WTC11 (cell line): ENCODE measurements around the gene MLPH. TPM values are rescaled to one million over a fixed set of nuclear protein-coding genes. Genes with fewer than 3 reads are reported as not detected.

Experiments
- ATAC-seq: fragments of 200-7000 bp; cut with Tn5 transposase; 2 replicates; pipeline ENCODE4 v1.10.0; 2021; ENCODE audit warnings: mild to moderate bottlenecking, moderate library complexity
- CTCF ChIA-PET: fragments of 300-600 bp; sonication (Branson Sonifier 250); formaldehyde crosslinking; loops from one replicate; lab custom pipeline; 2021; ENCODE audit warnings: antibody characterized with exemption; lab: Charles Lee
- POLR2A ChIA-PET: fragments of 350-600 bp; sonication (Branson Sonifier 250); formaldehyde crosslinking; loops from one replicate; lab custom pipeline; 2021; ENCODE audit warnings: antibody characterized with exemption; lab: Charles Lee
- DNase-seq: peaks from one replicate; pipeline ENCODE4 v3.0.0; 2021; ENCODE audit warnings: low spot score
- H3K27ac Mint-ChIP-seq: 2 replicates; pipeline ENCODE4 v1.8.0; 2021; ENCODE audit warnings: mixed read lengths
- H3K27me3 Mint-ChIP-seq: 2 replicates; pipeline ENCODE4 v1.8.0; 2021; ENCODE audit warnings: low read depth, mild to moderate bottlenecking, moderate library complexity, mixed read lengths
- H3K36me3 Mint-ChIP-seq: 2 replicates; pipeline ENCODE4 v1.8.0; 2021; ENCODE audit warnings: mixed read lengths
- H3K4me1 Mint-ChIP-seq: 2 replicates; pipeline ENCODE4 v1.8.0; 2022; ENCODE audit warnings: mixed read lengths
- H3K4me3 Mint-ChIP-seq: 2 replicates; pipeline ENCODE4 v1.8.0; 2021; ENCODE audit warnings: mild to moderate bottlenecking, moderate library complexity, mixed read lengths
- H3K9me3 Mint-ChIP-seq: 2 replicates; pipeline ENCODE4 v1.8.0; 2021; ENCODE audit warnings: mixed read lengths
- GABPB1 ChIP-seq: sonication (generic); formaldehyde crosslinking; IDR thresholded peaks from 2 replicates; pipeline ENCODE4 v1.8.1; 2023; ENCODE audit warnings: mild to moderate bottlenecking, missing genetic modification reagents
- GRHL2 ChIP-seq: fragments of 250-450 bp; sonication (Bioruptor Pico); IDR thresholded peaks from 2 replicates; pipeline ENCODE4 v1.8.0; 2022; ENCODE audit warnings: mild to moderate bottlenecking, moderate library complexity; ENCODE audit not compliant: insufficient replicate concordance, severe bottlenecking
- GTF2I ChIP-seq: fragments of 250-450 bp; sonication (Bioruptor Pico); conservative IDR thresholded peaks from 2 replicates; pipeline ENCODE4 v1.4.0; 2021; ENCODE audit warnings: mild to moderate bottlenecking
- MYBL2 ChIP-seq: sonication (generic); formaldehyde crosslinking; IDR thresholded peaks from 2 replicates; pipeline ENCODE4 v1.8.1; 2023; ENCODE audit warnings: mild to moderate bottlenecking, moderate library complexity, missing genetic modification reagents
- NR3C1 ChIP-seq: sonication (generic); formaldehyde crosslinking; conservative IDR thresholded peaks from 2 replicates; pipeline ENCODE4 v1.8.1; 2023; ENCODE audit warnings: low read depth, mild to moderate bottlenecking, missing genetic modification reagents
- SOX15 ChIP-seq: fragments of 250-450 bp; sonication (Bioruptor Pico); IDR thresholded peaks from 2 replicates; pipeline ENCODE4 v1.9.0; 2021; ENCODE audit warnings: mild to moderate bottlenecking
- TEAD4 ChIP-seq: sonication (generic); formaldehyde crosslinking; IDR thresholded peaks from 2 replicates; pipeline ENCODE4 v1.8.0; 2022; ENCODE audit warnings: mild to moderate bottlenecking, missing genetic modification reagents
- ZBTB21 ChIP-seq: sonication (generic); formaldehyde crosslinking; IDR thresholded peaks from 2 replicates; pipeline ENCODE4 v1.8.1; 2023; ENCODE audit warnings: mild to moderate bottlenecking, missing genetic modification reagents, borderline replicate concordance
- total RNA-seq: library from RNA; stranded (reverse); gene quantifications from 3 replicates; pipeline ENCODE4 v1.2.3, GENCODE V29; 2021
- TF ChIP-seq, protein P1 (sequence below): fragments of 250-450 bp; sonication (Bioruptor Pico); conservative IDR thresholded peaks from 2 replicates; pipeline ENCODE4 v1.9.0; 2021; ENCODE audit warnings: mild to moderate bottlenecking
- TF ChIP-seq, protein P2 (sequence below): sonication (generic); formaldehyde crosslinking; IDR thresholded peaks from 2 replicates; pipeline ENCODE4 v1.8.1; 2023; ENCODE audit warnings: mild to moderate bottlenecking, missing genetic modification reagents, moderate library complexity

MLPH gene
- total RNA-seq, 1 experiment from 2014 or later, result 10.3 TPM

DNA sequence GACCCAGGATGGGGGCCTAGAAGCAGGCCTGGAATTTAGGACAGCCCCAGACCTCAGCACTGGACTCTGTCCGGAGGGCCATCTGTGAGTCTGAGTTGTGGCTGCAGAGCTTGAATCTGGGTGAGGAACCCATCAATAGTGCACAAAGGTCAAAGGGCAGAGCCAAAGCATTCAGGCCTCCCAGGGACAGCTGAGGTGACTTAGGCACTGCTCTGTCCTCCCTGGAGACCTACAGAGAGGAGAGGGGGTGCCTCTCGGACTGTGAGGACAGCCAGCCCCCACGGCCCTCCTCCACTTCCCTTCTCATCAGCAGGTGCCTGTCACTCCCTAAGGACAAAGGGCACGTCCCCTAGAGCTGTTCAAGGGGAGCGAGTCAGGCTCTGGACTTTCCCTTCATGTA, 54.2 kb downstream of the MLPH start:
- TF ChIP-seq, protein P1, sequence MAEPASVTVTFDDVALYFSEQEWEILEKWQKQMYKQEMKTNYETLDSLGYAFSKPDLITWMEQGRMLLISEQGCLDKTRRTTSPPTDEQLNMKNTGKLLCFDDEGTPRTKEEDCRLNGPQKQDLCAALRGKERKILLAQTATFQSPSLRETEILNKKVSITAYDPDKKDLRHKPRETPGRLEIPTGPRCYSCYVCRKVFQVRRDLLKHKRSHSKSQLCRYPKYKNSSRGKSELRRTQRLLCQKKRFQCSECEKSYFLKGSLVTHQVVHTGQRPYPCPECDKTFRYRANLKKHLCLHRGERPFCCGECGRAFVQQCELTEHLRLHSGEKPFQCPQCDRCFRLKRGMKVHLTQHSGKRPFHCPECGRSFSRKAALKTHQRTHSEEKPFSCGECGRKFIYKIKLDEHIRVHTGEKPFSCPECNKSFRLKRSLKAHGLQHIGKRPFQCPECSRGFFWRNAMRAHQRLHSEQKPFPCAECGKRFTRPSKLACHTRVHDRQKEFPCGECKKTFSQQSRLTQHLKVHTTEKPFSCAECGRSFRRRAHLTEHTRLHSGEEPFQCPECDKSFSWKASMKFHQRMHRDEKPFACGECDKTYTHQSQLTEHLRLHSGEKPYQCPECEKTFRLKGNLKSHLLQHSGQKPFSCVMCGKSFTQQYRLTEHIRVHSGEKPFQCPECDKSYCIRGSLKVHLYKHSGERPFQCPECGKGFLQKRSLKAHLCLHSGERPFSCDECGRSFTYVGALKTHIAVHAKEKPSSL (CRISPR knock-in tag), result no peak
- H3K4me1 Mint-ChIP-seq, result peaks cover 10% of the 10 kb centered on the region
- DNase-seq (no peak), ATAC-seq (no peak)
- peaks cover 2% of the 10 kb centered on the region; the same call in 1 of the 2 replicates for H3K36me3 Mint-ChIP-seq
- H3K4me3 Mint-ChIP-seq, result no peak overlapping the region
- ChIA-PET POLR2A (interaction anchor here (0.7 kb wide), 1 partner anchor 17 kb away, joined by 3 read pairs; no protein-coding TSS in a partner anchor), CTCF (interaction anchor here (0.7 to 5.5 kb wide), 3 partner anchors 28 to 34 kb away, joined by 3 to 23 read pairs (median 9); no protein-coding TSS in a partner anchor)
- no peaks in the 10 kb centered on the region for H3K9me3 Mint-ChIP-seq
- no peaks in the 10 kb centered on the region; the same call in 1 of the 2 replicates for H3K27me3 Mint-ChIP-seq
- no peak overlapping the region for H3K27ac Mint-ChIP-seq

DNA sequence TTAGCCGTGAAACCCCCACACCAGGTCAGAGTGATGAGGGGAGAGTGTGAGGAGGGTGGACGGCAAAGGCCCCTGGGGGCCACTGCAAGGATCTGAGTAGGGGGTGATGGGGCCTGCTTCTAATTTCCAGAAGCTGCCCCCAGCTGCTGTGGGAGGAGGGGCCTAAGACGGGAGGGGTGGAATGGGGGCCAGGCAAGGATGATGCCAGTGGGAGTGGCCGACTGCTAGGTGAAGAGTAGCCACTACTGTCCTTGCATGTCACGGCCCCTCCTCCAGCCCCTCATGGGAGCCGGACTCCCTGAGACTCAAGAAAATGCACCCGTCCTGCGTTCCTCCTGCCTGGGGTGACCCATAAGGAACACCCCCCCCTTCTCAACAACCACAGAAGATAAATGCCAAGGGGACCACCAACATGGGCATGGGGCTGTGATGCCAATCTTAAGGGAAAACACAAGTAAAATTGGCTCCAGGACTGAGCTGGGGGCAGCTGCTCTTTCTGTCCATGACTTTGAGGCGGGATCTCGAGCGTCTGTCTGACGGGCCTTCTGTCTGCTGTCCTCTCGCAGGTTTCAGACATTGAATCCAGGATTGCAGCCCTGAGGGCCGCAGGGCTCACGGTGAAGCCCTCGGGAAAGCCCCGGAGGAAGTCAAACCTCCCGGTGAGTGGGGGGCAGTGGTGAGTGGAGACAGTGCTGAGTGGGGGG, 55.1 kb downstream of the MLPH start:
- no peak overlapping the region for H3K27ac Mint-ChIP-seq
- H3K4me3 Mint-ChIP-seq, result no peak overlapping the region
- ATAC-seq (no peak), DNase-seq (no peak)
- H3K27me3 Mint-ChIP-seq, result no peaks in the 10 kb centered on the region; the same call in 1 of the 2 replicates
- peaks cover 17% of the 10 kb centered on the region for H3K4me1 Mint-ChIP-seq
- CTCF ChIA-PET, result interaction anchor here (5.5 kb wide), 1 partner anchor 30 kb away, joined by 23 read pairs; no protein-coding TSS in a partner anchor
- H3K9me3 Mint-ChIP-seq, result no peaks in the 10 kb centered on the region
- TF ChIP-seq TEAD4 (no peak), NR3C1 (CRISPR knock-in tag) (no peak), SOX15 (CRISPR knock-in tag) (no peak), ZBTB21 (no peak), GTF2I (CRISPR knock-in tag) (no peak)
- TF ChIP-seq, protein P2, sequence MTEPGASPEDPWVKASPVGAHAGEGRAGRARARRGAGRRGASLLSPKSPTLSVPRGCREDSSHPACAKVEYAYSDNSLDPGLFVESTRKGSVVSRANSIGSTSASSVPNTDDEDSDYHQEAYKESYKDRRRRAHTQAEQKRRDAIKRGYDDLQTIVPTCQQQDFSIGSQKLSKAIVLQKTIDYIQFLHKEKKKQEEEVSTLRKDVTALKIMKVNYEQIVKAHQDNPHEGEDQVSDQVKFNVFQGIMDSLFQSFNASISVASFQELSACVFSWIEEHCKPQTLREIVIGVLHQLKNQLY (CRISPR knock-in tag), result no peak
- TF ChIP-seq, all 79 proteins: peak for 0
- POLR2A ChIA-PET, result no interaction called here
- H3K36me3 Mint-ChIP-seq, result peaks cover 2% of the 10 kb centered on the region; the same call in 1 of the 2 replicates

DNA sequence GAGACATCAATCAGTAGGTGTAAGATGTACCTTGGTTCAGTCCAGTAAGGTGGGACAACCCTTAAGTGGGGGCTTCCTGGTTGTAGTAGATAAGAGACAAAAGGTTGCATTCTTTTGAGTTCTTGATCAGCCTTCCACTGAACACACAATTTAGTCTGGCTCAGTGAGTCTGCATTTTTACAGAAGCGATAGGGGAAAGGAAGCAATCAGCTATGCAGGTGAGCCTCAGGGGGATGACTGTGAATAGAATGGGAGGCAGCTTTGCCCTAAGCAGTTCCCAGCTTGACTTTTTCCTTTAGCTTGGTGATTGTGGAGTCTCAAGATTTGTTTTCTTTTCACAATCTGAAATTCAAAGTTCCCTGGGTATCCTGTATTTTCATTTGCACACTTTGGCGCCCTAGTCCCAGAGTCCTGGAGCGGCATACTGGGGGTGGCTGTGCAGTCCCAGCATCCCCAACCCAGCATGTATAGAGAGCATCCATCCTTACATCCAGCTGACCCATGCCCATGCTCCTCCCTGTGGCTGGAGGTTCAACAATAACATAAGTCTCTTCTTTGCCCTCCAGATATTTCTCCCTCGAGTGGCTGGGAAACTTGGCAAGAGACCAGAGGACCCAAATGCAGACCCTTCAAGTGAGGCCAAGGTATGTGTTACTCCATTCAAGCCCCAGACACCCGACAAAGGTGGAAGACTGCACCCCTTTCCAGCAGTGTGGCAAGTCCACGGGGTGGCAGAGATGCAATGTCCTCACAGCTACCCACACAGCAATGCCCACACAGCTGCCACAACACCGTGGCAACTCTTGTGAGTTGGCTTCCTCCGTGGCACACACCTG, 59.2 kb downstream of the MLPH start:
- CTCF ChIA-PET, result interaction anchor here (0.7 to 6.0 kb wide), 6 partner anchors 27 to 381 kb away, joined by 3 to 54 read pairs (median 4); no protein-coding TSS in a partner anchor
- H3K4me1 Mint-ChIP-seq, result peaks cover 13% of the 10 kb centered on the region
- peaks cover 2% of the 10 kb centered on the region; the same call in 1 of the 2 replicates for H3K36me3 Mint-ChIP-seq
- no peak overlapping the region for H3K27ac Mint-ChIP-seq
- no peak overlapping the region for H3K4me3 Mint-ChIP-seq
- no peak for DNase-seq
- TF ChIP-seq GABPB1 (no peak), MYBL2 (no peak), GRHL2 (CRISPR knock-in tag) (no peak)
- TF ChIP-seq, protein P1 (CRISPR knock-in tag), result no peak
- H3K27me3 Mint-ChIP-seq, result no peaks in the 10 kb centered on the region
- H3K9me3 Mint-ChIP-seq, result no peaks in the 10 kb centered on the region
- ATAC-seq, result no peak
- POLR2A ChIA-PET, result no interaction called here
